ENCODE measurements around the gene S100A2. TPM values are rescaled to one million over a fixed set of nuclear protein-coding genes. Genes with fewer than 3 reads are reported as not detected.
A peak's percentile ranks its signal among the peaks of the same experiment; 100 is the strongest.

The S100A2 gene
- total RNA-seq, 4 donors from 2014 or later = 2.3 to 12.6 (median 4.2) TPM; not detected in 1

DNA sequence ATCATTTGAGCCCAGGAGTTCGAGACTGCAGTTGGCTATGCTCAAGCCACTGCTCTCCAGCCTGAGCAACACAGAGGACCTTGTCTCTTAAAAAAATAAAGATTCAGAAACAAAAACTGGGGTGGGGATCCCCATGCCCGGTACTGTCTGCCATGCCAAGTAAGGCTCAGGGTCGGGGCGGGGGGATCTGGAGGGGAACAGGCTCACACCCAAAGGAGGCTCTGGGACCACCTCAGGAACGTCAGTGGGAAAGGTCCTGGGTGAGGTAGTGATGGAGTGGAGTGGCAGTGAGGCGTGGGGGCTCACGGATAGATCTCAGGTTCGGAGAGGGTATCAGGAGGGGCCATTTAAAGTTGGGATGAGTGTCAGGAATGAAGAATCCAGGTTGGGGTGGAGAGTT is 19.3 kb downstream of the S100A2 start:
- H3K4me1 ChIP-seq = peaks cover 0 to 90% (median 67%) of the 10 kb centered on the region in 4 donors
- H3K27ac ChIP-seq = peak overlapping the region; percentile 63 to 97 (median 82)
- 74 to 77% methylated on average over 8 of the region's 8 CpGs for WGBS, 2 donors
- no peaks in the 10 kb centered on the region for H3K36me3 ChIP-seq
- no peak for DNase-seq (ENCODE audit: low spot score in 2 of 2)
- no peaks in the 10 kb centered on the region for H3K27me3 ChIP-seq
- no peaks in the 10 kb centered on the region for H3K9me3 ChIP-seq
- TF ChIP-seq CTCF (IDR thresholded peaks at IDR 0.05) = no peak
- TF ChIP-seq POLR2A (IDR thresholded peaks at IDR 0.05) = no peak
- no peak for TF ChIP-seq EP300 (IDR thresholded peaks at IDR 0.05)
- H3K4me3 ChIP-seq = peak overlapping the region in 3 of 4 donors; percentile 21 to 47 (median 45)

DNA sequence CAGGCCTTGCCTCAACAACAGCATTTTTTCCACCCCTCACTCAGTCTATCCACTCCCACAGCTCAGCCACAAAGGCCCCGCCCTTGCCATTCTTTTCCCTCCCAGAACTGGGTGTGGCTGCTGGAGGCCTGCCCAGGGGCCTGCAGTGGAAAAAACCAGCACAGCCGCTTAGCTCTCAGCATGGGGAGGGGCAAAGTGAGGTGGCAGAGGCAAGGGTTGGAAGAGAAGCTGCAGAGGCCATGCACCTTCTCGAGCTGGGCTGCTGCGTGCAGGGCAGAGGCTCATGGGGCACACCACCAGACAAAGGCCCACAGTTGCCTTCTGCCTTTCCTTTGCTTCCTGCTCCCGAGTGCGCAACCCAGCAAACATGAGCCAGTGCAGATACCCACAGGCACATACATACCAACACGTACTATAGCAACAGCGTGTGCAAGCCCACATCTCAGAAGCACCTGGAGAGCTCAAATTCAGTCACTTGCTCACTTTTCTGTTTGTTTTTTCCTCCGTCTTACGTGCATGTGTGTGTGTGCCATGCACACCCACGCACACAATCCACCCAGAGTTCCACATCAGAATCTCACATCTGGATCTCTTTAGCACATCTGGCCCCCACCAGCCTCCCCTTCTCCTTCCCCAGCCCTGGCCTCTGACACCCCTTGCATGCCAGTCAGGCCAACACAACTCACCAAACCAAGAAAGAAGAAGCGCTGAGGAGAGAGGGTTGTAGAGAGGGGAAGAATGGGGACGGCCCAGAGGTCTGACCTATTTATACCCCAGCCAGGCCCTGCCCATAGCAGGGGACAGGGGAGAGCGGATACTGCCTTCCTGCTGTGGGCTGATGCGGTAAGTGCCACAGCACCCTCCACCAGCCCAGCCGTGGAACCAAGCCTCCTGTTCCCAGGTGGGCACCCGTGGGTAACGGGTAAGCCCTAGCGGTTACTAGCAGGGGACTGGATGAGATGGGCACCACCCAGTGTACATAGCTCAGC is 20.3 kb downstream of the S100A2 start, which contains the start of gene S100A4:
Gene S100A4 (minus strand): TSS at position 740 of the 989 bp plus-strand sequence. CDS start 1,012 bp downstream, outside the sequence.
- no peaks in the 10 kb centered on the region for H3K36me3 ChIP-seq
- H3K27ac ChIP-seq = peak within 1 kb of the TSS; percentile 63 to 97 (median 82)
- peaks cover 0 to 100% (median 69%) of the 10 kb centered on the region in 4 donors for H3K4me1 ChIP-seq
- TF ChIP-seq POLR2A (IDR thresholded peaks at IDR 0.05) (peak; percentile 21 to 69), CTCF (IDR thresholded peaks at IDR 0.05) (no peak), EP300 (IDR thresholded peaks at IDR 0.05) (peak; percentile 85)
- H3K9me3 ChIP-seq = no peaks in the 10 kb centered on the region
- H3K4me3 ChIP-seq = peak within 1 kb of the TSS; percentile 21 to 47 (median 40)
- 22 to 23% methylated on average over 17 to 19 of the region's 19 CpGs for WGBS, 2 donors
- no peaks in the 10 kb centered on the region for H3K27me3 ChIP-seq
- DNase-seq (ENCODE audit: low spot score in 2 of 2) = peak; percentile 93 to 94

DNA sequence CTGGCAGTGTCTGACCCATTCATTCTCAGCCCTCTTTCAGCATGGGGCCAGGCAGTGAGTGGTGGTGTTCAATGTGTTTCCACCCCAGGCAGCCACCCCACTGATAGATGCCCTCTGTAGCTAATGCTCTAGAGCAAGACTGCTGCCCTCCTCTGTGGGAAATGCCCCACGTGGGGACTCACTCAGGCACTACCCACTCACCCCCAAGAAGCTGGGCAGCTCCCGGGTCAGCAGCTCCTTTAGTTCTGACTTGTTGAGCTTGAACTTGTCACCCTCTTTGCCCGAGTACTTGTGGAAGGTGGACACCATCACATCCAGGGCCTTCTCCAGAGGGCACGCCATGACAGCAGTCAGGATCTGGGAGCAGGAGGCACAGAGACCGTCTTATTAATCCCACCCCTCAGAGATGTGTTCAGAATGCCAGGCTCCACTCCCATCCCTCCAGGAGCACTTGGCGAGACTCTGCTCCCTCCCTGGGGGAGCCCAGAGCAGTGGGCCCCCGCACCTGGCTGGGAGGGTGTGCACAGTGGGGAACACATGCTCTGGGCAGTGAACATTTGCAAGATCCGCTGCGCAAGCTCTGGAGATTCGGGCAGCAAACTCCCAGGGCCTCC is 21.1 kb downstream of the S100A2 start:
- H3K9me3 ChIP-seq = no peaks in the 10 kb centered on the region
- 12 to 27% methylated on average over 6 to 8 of the region's 10 CpGs for WGBS, 2 donors
- H3K27ac ChIP-seq = peak overlapping the region; percentile 63 to 97 (median 82)
- no peak for DNase-seq (ENCODE audit: low spot score in 2 of 2)
- H3K4me3 ChIP-seq = peak overlapping the region; percentile 21 to 47 (median 40)
- TF ChIP-seq EP300 (IDR thresholded peaks at IDR 0.05) = no peak
- TF ChIP-seq CTCF (IDR thresholded peaks at IDR 0.05) = no peak
- no peak for TF ChIP-seq POLR2A (IDR thresholded peaks at IDR 0.05)
- no peaks in the 10 kb centered on the region for H3K27me3 ChIP-seq
- H3K36me3 ChIP-seq = no peaks in the 10 kb centered on the region
- H3K4me1 ChIP-seq = peaks cover 0 to 96% (median 67%) of the 10 kb centered on the region in 4 donors

GRCh38 chr1:153543736-153544135 is 21.9 kb downstream of the S100A2 start:
- H3K4me1 ChIP-seq = peaks cover 0 to 88% (median 59%) of the 10 kb centered on the region in 4 donors
- no peaks in the 10 kb centered on the region for H3K27me3 ChIP-seq
- H3K4me3 ChIP-seq = peak overlapping the region in 3 of 4 donors; percentile 21 to 47 (median 34)
- no peak for TF ChIP-seq EP300 (IDR thresholded peaks at IDR 0.05)
- no peak for TF ChIP-seq POLR2A (IDR thresholded peaks at IDR 0.05)
- TF ChIP-seq CTCF (IDR thresholded peaks at IDR 0.05) = no peak
- WGBS, 2 donors = 78 to 89% methylated on average over 4 of the region's 4 CpGs
- no peak for DNase-seq (ENCODE audit: low spot score in 2 of 2)
- no peaks in the 10 kb centered on the region for H3K36me3 ChIP-seq
- no peaks in the 10 kb centered on the region for H3K9me3 ChIP-seq
- peak overlapping the region; percentile 63 to 97 (median 82) for H3K27ac ChIP-seq

All from tibial nerve (tissue), 4 donors.